Panc1 (cell line): Measurements from ENCODE around the gene ACER1. TPM values are rescaled to one million over a fixed set of nuclear protein-coding genes. Genes with fewer than 3 reads are reported as not detected.
"Not testable (repeated sequence)": the region's sequence is repeated elsewhere in the genome, so short reads cannot be mapped to it uniquely, and the experiment has no call there.

Source experiments
- ATAC-seq: fragments of 200-7000 bp; cut with Tn5 transposase; 2 replicates; pipeline ENCODE4 v1.9.1; 2020; ENCODE audit warnings: mild to moderate bottlenecking, moderate library complexity
- BruUV-seq: library from RNA; stranded (reverse); fragments of 400-500 nt; replicated peaks from 2 replicates; lab custom pipeline; 2021; lab: Mats Ljungman, UMichigan
- CTCF ChIA-PET: fragments of 300-600 bp; sonication (Branson Sonifier 250); formaldehyde crosslinking; loops from one replicate; lab custom pipeline; 2022; ENCODE audit warnings: antibody characterized with exemption; lab: Charles Lee
- POLR2A ChIA-PET: fragments of 300-600 bp; sonication (Branson Sonifier 250); formaldehyde crosslinking; loops from one replicate; lab custom pipeline; 2022; ENCODE audit warnings: antibody characterized with exemption; lab: Charles Lee
- DNase-seq: peaks from one replicate; pipeline ENCODE4 v3.0.0-alpha.2; 2010; ENCODE audit warnings: low read depth, low spot score
- H3K27ac ChIP-seq: 2 replicates; pipeline ENCODE4 v1.5.1; 2011; ENCODE audit warnings: mild to moderate bottlenecking, low read length, inconsistent platforms
- H3K27me3 ChIP-seq: fragments of 200-500 bp; sonication (Bioruptor generic); 2 replicates; pipeline ENCODE4 v1.6.0; 2014; ENCODE audit warnings: low read length, inconsistent platforms; ENCODE audit not compliant: control insufficient read depth, insufficient read depth
- H3K36me3 ChIP-seq: fragments of 200-500 bp; sonication (Bioruptor generic); 2 replicates; pipeline ENCODE4 v1.5.1; 2014; ENCODE audit warnings: inconsistent platforms, mild to moderate bottlenecking, low read length, moderate library complexity; ENCODE audit not compliant: control insufficient read depth, insufficient read depth
- H3K4me1 ChIP-seq: 2 replicates; pipeline ENCODE4 v1.5.1; 2011; ENCODE audit warnings: inconsistent platforms, mild to moderate bottlenecking, low read length, moderate library complexity; ENCODE audit not compliant: control insufficient read depth, insufficient read depth
- H3K4me3 ChIP-seq, 2 experiments: 2 replicates each; pipeline ENCODE4 v1.5.1; 2011 to 2012; ENCODE audit warnings: low read depth in 2 of 2, low read length in 2 of 2, mild to moderate bottlenecking in 2 of 2, inconsistent platforms in 1 of 2, moderate library complexity in 1 of 2
- H3K9me3 ChIP-seq: fragments of 200-500 bp; sonication (Bioruptor generic); 2 replicates; pipeline ENCODE4 v1.5.1; 2014; ENCODE audit warnings: low read depth, mild to moderate bottlenecking, inconsistent platforms, low read length, moderate library complexity; ENCODE audit not compliant: control insufficient read depth, insufficient read depth
- CTCF ChIP-seq: fragments of 450-650 bp; IDR thresholded peaks from 2 replicates; pipeline ENCODE4 v1.5.1; 2017; ENCODE audit warnings: mild to moderate bottlenecking
- POLR2AphosphoS5 ChIP-seq: IDR thresholded peaks from 2 replicates; pipeline ENCODE4 v1.6.1; 2012; ENCODE audit warnings: mild to moderate bottlenecking, low read depth, low read length, moderate library complexity
- REST ChIP-seq, 2 experiments: IDR thresholded peaks; 2 replicates each; pipeline ENCODE4 v1.6.1; 2011 to 2012; ENCODE audit warnings: low read depth in 2 of 2, control low read depth in 1 of 2, low read length in 1 of 2, mild to moderate bottlenecking in 1 of 2, moderate library complexity in 1 of 2; ENCODE audit not compliant: insufficient read depth in 1 of 2
- SIN3A ChIP-seq: IDR thresholded peaks from 2 replicates; pipeline ENCODE4 v1.6.1; 2012; ENCODE audit warnings: low read depth, mild to moderate bottlenecking, low read length, moderate library complexity, borderline replicate concordance; ENCODE audit not compliant: insufficient read depth
- TCF7L2 ChIP-seq: IDR thresholded peaks from 2 replicates; pipeline ENCODE4 v1.6.1; 2011; ENCODE audit warnings: mild to moderate bottlenecking, low read depth, low read length, inconsistent platforms
- in situ Hi-C: cut with HindIII; loops from 2 replicates; pipeline ENCODE4 v1.10.0; 2016; ENCODE audit warnings: low sequenced_read_pairs, low pct_unique_long_range_greater_than_20kb
- intact Hi-C: fragments of 100-400 bp; cut with micrococcal nuclease; formaldehyde crosslinking; loops from one replicate; pipeline ENCODE4 v1.10.0; 2022; ENCODE audit not compliant: unreplicated experiment
- total RNA-seq: library from RNA; stranded (reverse); gene quantifications from one replicate; pipeline ENCODE4 v1.2.1, GENCODE V29; 2021; ENCODE audit not compliant: unreplicated experiment

The ACER1 gene
- total RNA-seq, 1 experiment from 2014 or later, result not detected

GRCh38 chr19:6357174-6357573 is 23.8 kb upstream of the ACER1 start:
- DNase-seq (no peak), ATAC-seq (no peak)
- H3K4me1 ChIP-seq, result no peaks in the 10 kb centered on the region
- no peak overlapping the region for H3K27ac ChIP-seq
- no peaks in the 10 kb centered on the region for H3K27me3 ChIP-seq
- BruUV-seq, result no TSS peak
- intact Hi-C loops (no loop called here), in situ Hi-C loops (no loop called here)
- no peaks in the 10 kb centered on the region; the same call in 1 of the 2 replicates for H3K36me3 ChIP-seq
- no peaks in the 10 kb centered on the region for H3K9me3 ChIP-seq
- H3K4me3 ChIP-seq, result no peak overlapping the region
- no peak for TF ChIP-seq SIN3A
- CTCF ChIA-PET, result interaction anchor here (0.6 kb wide), 1 partner anchor 59 kb away, joined by 3 read pairs; no protein-coding TSS in a partner anchor
- POLR2A ChIA-PET, result no interaction called here

- H3K27ac ChIP-seq, H3K27me3 ChIP-seq, BruUV-seq, ATAC-seq, H3K36me3 ChIP-seq, in situ Hi-C loops, CTCF ChIA-PET, H3K4me3 ChIP-seq, intact Hi-C loops, POLR2A ChIA-PET, H3K4me1 ChIP-seq, H3K9me3 ChIP-seq, DNase-seq: not testable (repeated sequence)
Observed at GRCh38 chr19:6355321-6356040, 22.1 kb upstream of the ACER1 start.

GRCh38 chr19:6354098-6354674 is 20.8 kb upstream of the ACER1 start:
- ChIA-PET POLR2A (no interaction called here), CTCF (interaction anchor here (0.7 kb wide), 1 partner anchor 50 kb away, joined by 5 read pairs; no protein-coding TSS in a partner anchor)
- no peak overlapping the region for H3K4me3 ChIP-seq
- no TSS peak for BruUV-seq
- no peaks in the 10 kb centered on the region for H3K4me1 ChIP-seq
- H3K36me3 ChIP-seq, result no peaks in the 10 kb centered on the region
- in situ Hi-C loops (no loop called here), intact Hi-C loops (no loop called here)
- DNase-seq (no peak), ATAC-seq (no peak)
- H3K27me3 ChIP-seq, result no peaks in the 10 kb centered on the region
- no peak overlapping the region for H3K27ac ChIP-seq
- no peaks in the 10 kb centered on the region for H3K9me3 ChIP-seq
- TF ChIP-seq POLR2AphosphoS5 (no peak), CTCF (peak; percentile 71; the same call in 1 of the 2 replicates), TCF7L2 (no peak), REST (IDR thresholded peaks at IDR 0.05; ENCODE audit: insufficient read depth in 1 of 2, low read depth in 2 of 2, low read length in 1 of 2) (no peak)
